GM15510 (cell line): ENCODE data around the gene LCN10.

Source experiments
- POLR2A ChIP-seq: IDR thresholded peaks from 3 replicates; pipeline ENCODE4 v1.6.1; 2011; ENCODE audit warnings: borderline replicate concordance; ENCODE audit not compliant: insufficient read length; ENCODE audit errors: extremely low read depth

LCN10 gene

DNA sequence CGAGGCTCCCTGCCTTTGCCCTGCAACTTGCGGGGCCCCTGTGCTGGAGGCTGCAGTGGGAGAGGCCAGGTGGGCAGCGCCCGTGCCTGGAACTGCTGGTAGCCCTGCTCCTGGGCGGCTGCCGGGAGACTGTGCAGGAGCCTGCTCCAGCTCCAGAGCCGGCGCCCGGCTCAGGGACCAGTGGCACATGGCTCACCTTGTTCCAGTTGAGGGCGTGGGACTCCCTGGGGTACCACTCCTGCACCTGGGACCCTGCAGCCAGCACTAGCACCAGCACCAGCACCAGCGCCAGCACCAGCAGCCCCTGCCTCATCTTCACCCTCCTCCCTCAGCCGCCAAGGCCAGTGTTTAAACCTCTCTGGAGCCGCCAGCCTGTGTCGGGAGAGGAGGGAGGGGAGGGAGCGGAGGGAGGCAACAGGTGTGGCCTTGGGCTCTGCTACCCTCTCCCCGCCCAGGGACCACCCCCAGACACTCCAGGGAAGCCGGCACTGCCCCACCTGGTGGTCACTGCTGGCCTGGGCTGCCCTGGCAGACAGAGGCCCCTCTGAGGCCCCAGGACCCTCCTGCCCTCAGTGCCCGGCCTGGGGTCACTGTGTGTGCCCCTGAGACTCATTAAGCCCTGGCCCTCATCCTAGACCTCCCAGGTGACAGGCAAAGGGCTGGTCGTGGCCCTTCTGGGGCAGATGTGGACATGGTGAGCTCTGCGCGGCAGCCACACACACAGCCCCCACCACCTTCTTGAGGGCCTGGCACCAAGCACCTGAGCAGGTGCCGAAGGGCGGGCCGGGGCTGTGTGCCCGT, at the start of gene LCN10:
Gene LCN10 (minus strand): TSS at position 350 of the 801 bp plus-strand sequence. CDS start 37 bp downstream, at position 313.
- TF ChIP-seq POLR2A, result no peak

DNA sequence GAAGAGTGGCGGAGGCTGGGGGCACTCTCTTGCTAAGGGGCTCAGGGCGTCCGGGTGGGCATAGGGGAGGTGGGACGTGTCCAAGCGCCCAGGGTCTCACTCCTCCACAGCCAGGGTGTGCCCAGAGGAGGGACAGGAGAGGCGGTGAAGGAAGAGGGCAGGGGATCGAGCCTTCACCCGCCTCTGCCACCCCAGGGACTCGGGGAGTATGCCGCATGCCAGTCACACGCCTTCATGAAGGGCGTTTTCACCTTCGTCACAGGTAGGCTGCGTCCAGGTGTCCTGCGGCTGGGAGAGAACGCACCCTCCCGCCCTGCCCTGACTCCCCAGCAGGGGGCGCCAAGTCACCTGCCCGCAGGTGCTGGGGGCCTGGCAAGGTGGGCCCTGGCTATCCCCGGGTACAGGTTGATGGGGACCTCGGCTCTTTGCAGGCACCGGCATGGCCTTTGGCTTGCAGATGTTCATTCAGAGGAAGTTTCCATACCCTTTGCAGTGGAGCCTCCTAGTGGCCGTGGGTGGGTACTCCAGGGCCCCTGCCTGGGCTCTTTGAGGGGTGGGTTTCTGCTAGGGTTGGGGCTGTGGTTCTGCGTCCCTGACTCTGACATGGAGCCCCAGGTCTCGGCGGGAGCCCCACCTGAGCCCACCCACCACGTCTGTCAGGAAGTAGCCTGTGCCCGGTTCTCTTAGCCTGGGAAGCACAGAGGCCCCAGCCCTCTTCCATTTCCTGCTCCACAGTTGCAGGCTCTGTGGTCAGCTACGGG, 49.0 kb upstream of the LCN10 start:
- no peak for TF ChIP-seq POLR2A

DNA sequence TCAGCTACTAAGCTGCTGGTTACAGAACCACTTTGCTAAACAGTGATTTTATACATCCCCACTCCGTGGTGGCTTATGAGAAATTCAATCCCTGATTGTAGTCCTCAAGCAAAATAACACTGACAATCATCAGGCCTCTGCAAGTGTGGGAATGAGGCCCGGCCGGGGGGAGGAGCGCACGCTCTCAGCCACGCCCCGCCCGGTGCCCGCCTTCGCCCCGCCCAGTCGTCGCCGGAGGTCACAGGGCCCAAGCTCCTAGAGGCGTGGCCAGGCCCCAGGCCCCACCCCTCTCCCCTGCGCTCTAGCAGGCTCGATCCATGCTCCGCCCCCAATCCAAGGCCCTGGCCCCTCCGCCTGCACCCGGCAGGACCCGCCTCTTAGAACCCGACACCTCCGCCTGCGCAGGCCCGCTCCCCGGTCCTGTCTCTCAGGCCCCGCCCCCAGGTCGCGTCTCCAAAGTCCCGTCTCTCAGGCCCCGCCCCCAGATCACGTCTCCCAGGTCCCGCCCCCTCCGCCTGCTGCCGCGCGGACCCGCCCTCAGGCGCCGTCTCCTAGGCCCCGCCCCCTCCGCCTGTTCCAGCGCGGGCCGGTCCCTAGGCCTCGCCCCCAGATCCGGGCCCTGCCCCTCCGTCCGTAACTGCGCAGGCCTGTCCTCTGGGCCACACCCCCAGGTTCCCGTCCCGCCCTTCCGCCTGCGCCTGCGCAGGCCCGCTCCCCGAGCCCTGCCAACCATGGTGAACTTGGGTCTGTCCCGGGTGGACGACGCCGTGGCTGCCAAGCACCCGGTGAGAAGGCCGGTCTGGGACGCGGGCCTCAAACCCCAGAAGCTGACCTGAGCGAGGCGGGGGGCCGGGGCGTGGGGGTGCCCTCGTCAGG, 48.1 kb upstream of the LCN10 start, which contains the start of gene TMEM141:
Gene TMEM141 (plus strand): TSS at position 705 of the 876 bp plus-strand sequence. CDS start 27 bp downstream, at position 732.
- TF ChIP-seq POLR2A, result peak; percentile 84

DNA sequence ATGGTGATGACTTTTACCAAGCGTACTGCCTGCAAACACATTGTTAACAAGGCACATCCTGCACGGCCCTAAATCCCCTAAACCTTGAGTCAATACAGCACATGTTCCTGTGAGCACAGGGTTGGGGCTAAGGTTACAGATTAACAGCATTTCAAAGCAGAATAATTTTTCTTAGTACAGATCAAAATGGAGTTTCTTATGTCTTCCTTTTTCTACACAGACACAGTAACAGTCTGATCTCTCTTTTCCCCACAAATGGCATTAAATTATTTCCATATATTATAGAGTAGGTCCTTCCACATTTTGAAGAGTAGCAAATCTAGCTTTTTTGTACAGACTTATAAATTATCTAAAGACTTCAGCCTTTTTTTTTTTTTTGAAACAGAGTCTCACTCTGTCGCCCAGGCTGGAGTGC, 46.8 kb upstream of the LCN10 start:
- TF ChIP-seq POLR2A, result no peak

DNA sequence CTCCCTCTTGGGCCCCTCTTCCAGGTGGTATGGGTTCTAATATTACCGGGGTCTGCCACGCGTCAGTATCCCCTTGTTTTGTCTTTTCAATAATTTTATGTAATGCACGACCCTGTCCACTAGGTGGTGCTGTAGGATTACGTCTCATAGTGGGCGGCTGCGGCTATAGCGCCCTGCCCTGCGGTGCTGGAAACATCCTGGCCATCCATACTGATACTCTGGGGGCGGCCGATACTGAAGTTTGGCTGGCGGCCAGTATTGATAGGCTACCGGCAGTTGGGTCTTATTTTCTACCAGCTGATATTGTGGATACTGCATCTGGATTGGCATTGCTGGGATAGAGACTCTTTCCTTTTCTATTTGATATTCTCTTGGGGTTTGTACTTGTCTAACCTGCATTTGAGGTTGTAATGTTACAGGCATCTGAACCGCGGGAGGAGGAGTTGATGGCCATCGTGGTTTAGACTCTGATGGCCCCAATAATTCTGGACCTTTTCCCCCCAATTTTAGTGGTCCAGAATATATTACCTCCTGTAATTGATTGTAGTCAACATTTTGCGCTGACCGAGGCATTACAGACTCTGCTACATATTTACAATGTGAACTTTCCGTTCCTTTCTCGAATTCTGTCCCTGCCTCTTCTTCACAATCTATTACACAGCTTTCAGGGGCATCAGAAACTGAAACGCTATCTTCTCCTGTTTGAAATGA, 45.1 kb upstream of the LCN10 start:
- TF ChIP-seq POLR2A, result no peak

DNA sequence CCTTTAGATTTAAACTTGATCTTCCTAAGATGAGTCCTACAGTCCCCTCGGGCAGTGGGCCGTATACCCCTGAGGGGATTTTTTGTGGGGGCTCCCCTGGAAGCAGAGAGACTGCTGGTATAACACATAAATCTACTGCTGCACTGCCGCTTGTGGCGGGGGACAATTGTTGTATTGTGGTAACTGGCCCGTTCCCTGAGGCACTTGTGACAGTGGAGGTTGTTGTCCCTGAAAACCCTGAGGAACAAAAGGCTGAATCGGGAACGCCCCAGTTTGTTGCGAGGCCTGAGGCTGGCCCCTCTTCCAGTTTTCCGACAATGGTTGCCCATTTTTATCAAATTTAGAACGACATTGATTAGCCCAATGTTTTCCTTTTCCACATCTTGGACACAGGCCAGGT, 43.7 kb upstream of the LCN10 start:
- TF ChIP-seq POLR2A, result no peak

DNA sequence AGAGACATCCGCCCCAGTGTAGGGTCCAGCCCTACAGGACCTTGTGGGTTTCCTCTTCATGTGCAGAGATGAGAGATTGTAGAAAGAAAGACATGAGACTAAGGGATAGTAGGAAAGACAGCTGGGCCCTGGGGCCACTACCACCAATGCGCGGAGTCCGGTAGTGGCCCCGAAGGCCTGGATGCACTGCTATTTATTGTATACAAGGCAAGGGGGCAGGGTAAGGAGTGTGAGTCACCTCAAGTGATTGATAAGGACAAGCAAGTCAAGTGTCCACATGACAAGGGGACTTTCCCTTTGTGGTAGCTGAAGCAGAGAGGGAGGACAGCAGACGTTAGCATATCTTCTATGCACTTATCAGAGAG, 42.2 kb upstream of the LCN10 start:
- TF ChIP-seq POLR2A, result no peak

DNA sequence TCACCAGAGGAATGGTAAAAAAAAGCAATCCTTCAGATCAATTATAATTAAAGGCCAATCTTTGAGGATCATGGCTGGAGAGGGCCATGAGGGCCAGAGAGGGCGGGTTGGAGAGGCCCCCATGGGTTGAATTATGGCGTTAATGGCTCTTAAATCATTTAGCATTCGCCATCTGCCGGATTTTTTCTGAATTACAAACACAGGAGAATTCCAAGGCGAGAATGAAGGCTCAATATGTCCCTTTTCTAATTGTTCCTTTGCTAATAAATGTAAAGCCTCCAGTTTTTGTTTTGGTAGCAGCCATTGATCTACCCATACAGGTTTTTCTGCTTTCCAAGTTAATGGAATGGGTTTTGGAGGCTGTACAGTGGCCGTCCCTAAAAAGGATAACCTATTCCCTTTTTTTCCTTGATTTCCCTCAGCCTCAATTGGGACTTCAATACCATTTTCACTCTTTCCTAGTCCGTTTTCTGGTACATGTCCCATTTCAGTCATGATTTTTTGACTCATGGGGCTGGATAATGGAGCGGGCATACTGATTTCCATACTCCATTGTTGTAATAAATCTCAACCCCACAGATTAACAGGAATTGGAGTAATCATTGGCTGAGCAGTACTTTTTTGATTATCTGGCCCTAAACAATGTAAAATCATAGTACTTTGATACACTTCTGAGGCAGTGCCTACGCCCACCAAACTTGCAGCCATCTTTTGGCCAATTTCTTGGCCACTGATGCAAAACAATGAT, 41.7 kb upstream of the LCN10 start:
- no peak for TF ChIP-seq POLR2A

DNA sequence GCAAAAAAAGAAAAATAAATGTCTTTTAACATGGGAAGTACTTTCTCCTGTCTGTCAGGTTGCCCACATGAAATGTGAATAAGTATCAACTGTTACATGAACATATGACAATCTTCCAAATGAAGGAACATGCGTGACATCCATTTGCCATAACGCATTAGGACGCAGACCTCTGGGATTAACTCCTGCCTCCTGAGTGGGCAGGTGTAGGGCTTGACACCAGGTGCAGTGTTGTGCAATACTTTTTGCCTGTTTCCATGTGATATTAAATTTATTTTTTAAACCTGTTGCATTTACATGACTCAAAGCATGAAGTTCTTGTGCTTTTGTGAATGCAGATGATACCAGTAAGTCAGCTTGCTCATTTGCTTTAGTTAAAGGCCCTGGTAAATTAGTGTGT, 39.7 kb upstream of the LCN10 start:
- no peak for TF ChIP-seq POLR2A

DNA sequence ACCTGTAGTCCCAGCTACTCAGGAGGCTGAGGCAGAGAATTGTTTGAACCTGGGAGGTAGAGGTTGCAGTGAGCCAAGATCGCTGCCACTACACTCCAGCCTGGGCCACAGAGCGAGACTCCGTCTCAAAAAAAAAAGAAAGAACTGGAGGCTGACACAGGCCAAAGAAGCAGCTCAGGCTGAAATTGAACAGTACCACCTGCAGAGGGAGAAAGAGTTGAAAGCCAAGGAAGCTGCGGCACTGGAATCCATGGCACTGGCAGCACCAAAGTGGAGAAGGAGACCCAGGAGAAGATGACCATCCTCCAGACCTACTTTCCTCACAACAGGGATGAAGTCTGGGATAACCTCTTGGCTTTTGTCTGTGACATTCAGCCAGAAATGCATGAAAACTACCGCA, 37.1 kb upstream of the LCN10 start:
- no peak for TF ChIP-seq POLR2A

DNA sequence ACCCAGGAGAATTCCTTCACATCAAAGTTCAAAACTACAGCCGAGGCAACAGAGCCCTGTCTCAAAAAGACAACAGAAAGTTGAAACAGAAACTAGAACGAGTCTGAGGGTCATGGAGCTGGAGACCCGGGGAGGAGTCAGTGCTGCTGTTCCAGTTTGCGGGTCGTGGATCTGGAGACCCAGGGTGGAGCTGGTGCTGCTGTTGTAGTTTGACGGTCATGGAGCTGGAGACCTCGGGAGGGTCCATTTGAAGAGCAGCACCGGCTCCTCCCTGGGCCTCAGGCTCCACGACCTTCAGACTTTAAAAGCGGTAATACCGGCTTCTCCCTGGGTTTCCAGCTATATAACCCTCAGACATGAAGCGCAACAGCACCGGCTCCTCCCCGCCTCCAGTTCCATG, 34.6 kb upstream of the LCN10 start:
- TF ChIP-seq POLR2A, result no peak

DNA sequence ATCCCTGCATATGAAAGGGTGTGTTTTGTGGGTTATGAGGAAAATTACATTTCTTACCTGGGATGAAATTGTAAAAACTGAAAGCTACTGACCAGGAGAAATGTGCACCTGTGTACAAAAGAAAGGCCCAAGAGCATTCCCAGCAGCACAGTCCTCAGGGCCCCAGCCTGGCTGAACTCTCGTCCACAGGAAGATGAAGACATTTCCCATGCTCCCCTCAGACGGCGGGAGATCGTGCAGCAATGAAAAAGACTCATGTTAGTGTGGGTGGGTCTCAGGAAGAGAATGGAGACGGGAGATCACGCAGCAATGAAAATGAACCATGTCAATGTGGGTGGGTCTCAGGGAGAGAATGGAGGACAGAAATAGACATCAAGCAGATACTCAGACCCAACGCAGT, 34.2 kb upstream of the LCN10 start:
- TF ChIP-seq POLR2A, result no peak

DNA sequence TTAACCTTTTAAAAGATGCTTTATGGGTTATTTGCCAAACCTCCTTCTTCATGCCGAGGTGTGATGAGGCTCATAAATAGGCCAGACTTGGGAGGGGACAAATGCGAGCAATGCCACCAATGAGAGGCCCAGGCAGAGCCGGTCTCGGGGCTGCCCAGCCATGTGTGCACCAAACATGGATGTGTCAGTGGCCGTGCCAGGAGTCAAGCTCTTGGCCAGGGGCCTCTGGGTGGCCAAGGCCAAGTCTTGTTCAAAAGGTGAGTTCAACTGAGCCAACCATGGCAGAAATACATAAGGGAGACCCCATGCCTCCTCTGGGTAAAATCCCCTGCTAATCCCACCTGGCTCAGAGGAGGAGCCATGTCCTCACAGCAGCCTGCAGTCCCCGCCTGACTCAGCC, 32.5 kb upstream of the LCN10 start:
- TF ChIP-seq POLR2A, result no peak
